HEK293 (cell line): ENCODE results near the gene ITGA7.

Experiments
- AEBP2 ChIP-seq: fragments of 450-650 bp; formaldehyde crosslinking; IDR thresholded peaks from 2 replicates; pipeline ENCODE4 v1.5.1; 2016; ENCODE audit warnings: missing biosample characterization, missing genetic modification characterization, borderline replicate concordance
- HIC1 ChIP-seq: fragments of 450-650 bp; formaldehyde crosslinking; IDR thresholded peaks from 2 replicates; pipeline ENCODE4 v1.5.1; 2016; ENCODE audit warnings: missing biosample characterization, missing genetic modification characterization
- KLF10 ChIP-seq: fragments of 450-650 bp; IDR thresholded peaks from 2 replicates; pipeline ENCODE4 v1.5.1; 2018; ENCODE audit warnings: missing biosample characterization, mild to moderate bottlenecking, missing genetic modification characterization
- KLF16 ChIP-seq: fragments of 450-650 bp; formaldehyde crosslinking; IDR thresholded peaks from 2 replicates; pipeline ENCODE4 v1.5.1; 2017; ENCODE audit warnings: missing biosample characterization, missing genetic modification characterization
- PRDM1 ChIP-seq: fragments of 450-650 bp; formaldehyde crosslinking; IDR thresholded peaks from 2 replicates; pipeline ENCODE4; 2016; ENCODE audit warnings: missing biosample characterization, missing genetic modification characterization
- PRDM6 ChIP-seq: fragments of 450-650 bp; formaldehyde crosslinking; IDR thresholded peaks from 2 replicates; pipeline ENCODE4 v1.5.1; 2017; ENCODE audit warnings: missing biosample characterization, missing genetic modification characterization
- REPIN1 ChIP-seq: fragments of 450-650 bp; formaldehyde crosslinking; IDR thresholded peaks from 2 replicates; pipeline ENCODE4 v1.5.1; 2017; ENCODE audit warnings: missing biosample characterization, missing genetic modification characterization, low read depth
- SP2 ChIP-seq: fragments of 450-650 bp; formaldehyde crosslinking; IDR thresholded peaks from 2 replicates; pipeline ENCODE4 v1.5.1; 2016; ENCODE audit warnings: missing biosample characterization, missing genetic modification characterization
- TRIM28 ChIP-seq: IDR thresholded peaks from 2 replicates; pipeline ENCODE4 v1.6.1; 2011; ENCODE audit warnings: low read length, control low read depth, borderline replicate concordance
- ZBTB7A ChIP-seq: fragments of 450-650 bp; formaldehyde crosslinking; IDR thresholded peaks from 2 replicates; pipeline ENCODE4 v1.5.1; 2016; ENCODE audit warnings: low read depth, missing biosample characterization, missing genetic modification characterization
- ZFHX2 ChIP-seq: fragments of 450-650 bp; formaldehyde crosslinking; conservative IDR thresholded peaks from 2 replicates; pipeline ENCODE4 v1.5.1; 2016; ENCODE audit warnings: missing biosample characterization, missing genetic modification characterization
- ZNF112 ChIP-seq: fragments of 450-650 bp; formaldehyde crosslinking; IDR thresholded peaks from 2 replicates; pipeline ENCODE4 v1.5.0; 2017; ENCODE audit warnings: missing biosample characterization, missing genetic modification characterization
- ZNF132 ChIP-seq: fragments of 450-650 bp; formaldehyde crosslinking; IDR thresholded peaks from 2 replicates; pipeline ENCODE4 v1.5.1; 2017; ENCODE audit warnings: missing biosample characterization, missing genetic modification characterization, borderline replicate concordance
- ZNF239 ChIP-seq: fragments of 450-650 bp; formaldehyde crosslinking; IDR thresholded peaks from 2 replicates; pipeline ENCODE4 v1.5.1; 2016; ENCODE audit warnings: missing biosample characterization, missing genetic modification characterization
- ZNF274 ChIP-seq, 2 experiments: fragments of 200-500 bp in 1 of 2; fragments of 450-650 bp in 1 of 2; sonication (Bioruptor generic) in 1 of 2; formaldehyde crosslinking in 1 of 2; IDR thresholded peaks; 2 replicates each; pipeline versions ENCODE4 v1.5.1 to v1.6.1; 2014 to 2016; ENCODE audit warnings: borderline replicate concordance in 1 of 2, inconsistent platforms in 1 of 2, low read length in 1 of 2, missing biosample characterization in 1 of 2, missing genetic modification characterization in 1 of 2
- ZNF398 ChIP-seq: fragments of 450-650 bp; formaldehyde crosslinking; IDR thresholded peaks from 2 replicates; pipeline ENCODE4 v1.5.1; 2017; ENCODE audit warnings: missing biosample characterization, missing genetic modification characterization
- ZNF423 ChIP-seq: fragments of 450-650 bp; formaldehyde crosslinking; IDR thresholded peaks from 2 replicates; pipeline ENCODE4 v1.5.1; 2016; ENCODE audit warnings: missing biosample characterization, missing genetic modification characterization
- ZNF555 ChIP-seq: fragments of 450-650 bp; formaldehyde crosslinking; conservative IDR thresholded peaks from 2 replicates; pipeline ENCODE4 v1.5.1; 2017; ENCODE audit warnings: missing biosample characterization, mild to moderate bottlenecking, missing genetic modification characterization, inconsistent platforms
- ZNF561 ChIP-seq: fragments of 450-650 bp; IDR thresholded peaks from 2 replicates; pipeline ENCODE4 v1.5.1; 2018; ENCODE audit warnings: missing biosample characterization, missing genetic modification characterization, borderline replicate concordance
- ZNF610 ChIP-seq: fragments of 450-650 bp; formaldehyde crosslinking; IDR thresholded peaks from 2 replicates; pipeline ENCODE4 v1.5.1; 2016; ENCODE audit warnings: missing biosample characterization, missing genetic modification characterization, borderline replicate concordance
- ZNF658 ChIP-seq: fragments of 450-650 bp; formaldehyde crosslinking; IDR thresholded peaks from 2 replicates; pipeline ENCODE4; 2016; ENCODE audit warnings: missing biosample characterization, missing genetic modification characterization
- ZNF707 ChIP-seq: fragments of 450-650 bp; formaldehyde crosslinking; IDR thresholded peaks from 2 replicates; pipeline ENCODE4 v1.5.1; 2016; ENCODE audit warnings: missing biosample characterization, missing genetic modification characterization
- ZNF76 ChIP-seq: fragments of 450-650 bp; formaldehyde crosslinking; IDR thresholded peaks from 2 replicates; pipeline ENCODE4; 2016; ENCODE audit warnings: low read depth, missing biosample characterization, missing genetic modification characterization, borderline replicate concordance
- ZNF776 ChIP-seq: fragments of 450-650 bp; formaldehyde crosslinking; IDR thresholded peaks from 2 replicates; pipeline ENCODE4 v1.5.0; 2017; ENCODE audit warnings: missing biosample characterization, missing genetic modification characterization, borderline replicate concordance
- ZSCAN23 ChIP-seq: fragments of 450-650 bp; formaldehyde crosslinking; IDR thresholded peaks from 2 replicates; pipeline ENCODE4 v1.5.1; 2016; ENCODE audit warnings: missing biosample characterization, missing genetic modification characterization
- ZSCAN30 ChIP-seq: fragments of 450-650 bp; IDR thresholded peaks from 2 replicates; pipeline ENCODE4 v1.5.1; 2018; ENCODE audit warnings: missing biosample characterization, mild to moderate bottlenecking, missing genetic modification characterization, moderate library complexity
- TF ChIP-seq, protein P1 (sequence below): fragments of 450-650 bp; formaldehyde crosslinking; IDR thresholded peaks from 2 replicates; pipeline ENCODE4 v1.5.1; 2016; ENCODE audit warnings: missing biosample characterization, missing genetic modification characterization, low read depth
- TF ChIP-seq, protein P2 (sequence below): fragments of 450-650 bp; formaldehyde crosslinking; IDR thresholded peaks from 2 replicates; pipeline ENCODE4 v1.5.1; 2016; ENCODE audit warnings: missing biosample characterization, missing genetic modification characterization

ITGA7 gene

GRCh38 chr12:55736780-55737580 is 29.3 kb upstream of the ITGA7 start (continued):
- TF ChIP-seq KLF16 (tag by site-specific recombination) (no peak), PRDM6 (tag by site-specific recombination) (no peak), ZNF239 (no peak), REPIN1 (tag by site-specific recombination) (peak; percentile 27; the same call in 1 of the 2 replicates), ZNF555 (no peak), ZNF274 (IDR thresholded peaks at IDR 0.05; ENCODE audit: low read length) (no peak), ZNF274 (tag by site-specific recombination; IDR thresholded peaks at IDR 0.05; ENCODE audit: borderline replicate concordance) (no peak), PRDM1 (tag by site-specific recombination) (peak; percentile 89), ZSCAN30 (tag by site-specific recombination) (peak; percentile 19; the same call in 1 of the 2 replicates), ZFHX2 (no peak), ZNF658 (tag by site-specific recombination) (no peak), SP2 (tag by site-specific recombination) (no peak), ZBTB7A (no peak), ZNF423 (tag by site-specific recombination) (no peak), ZNF610 (no peak), ZNF707 (tag by site-specific recombination) (no peak), ZNF561 (tag by site-specific recombination) (no peak), TRIM28 (no peak), ZSCAN23 (tag by site-specific recombination) (no peak), AEBP2 (tag by site-specific recombination) (no peak), HIC1 (tag by site-specific recombination) (no peak), ZNF398 (tag by site-specific recombination) (no peak), KLF10 (tag by site-specific recombination) (no peak), ZNF76 (tag by site-specific recombination) (no peak), ZNF112 (tag by site-specific recombination) (no peak), ZNF132 (no peak), ZNF776 (tag by site-specific recombination) (no peak)
- TF ChIP-seq, protein P1, sequence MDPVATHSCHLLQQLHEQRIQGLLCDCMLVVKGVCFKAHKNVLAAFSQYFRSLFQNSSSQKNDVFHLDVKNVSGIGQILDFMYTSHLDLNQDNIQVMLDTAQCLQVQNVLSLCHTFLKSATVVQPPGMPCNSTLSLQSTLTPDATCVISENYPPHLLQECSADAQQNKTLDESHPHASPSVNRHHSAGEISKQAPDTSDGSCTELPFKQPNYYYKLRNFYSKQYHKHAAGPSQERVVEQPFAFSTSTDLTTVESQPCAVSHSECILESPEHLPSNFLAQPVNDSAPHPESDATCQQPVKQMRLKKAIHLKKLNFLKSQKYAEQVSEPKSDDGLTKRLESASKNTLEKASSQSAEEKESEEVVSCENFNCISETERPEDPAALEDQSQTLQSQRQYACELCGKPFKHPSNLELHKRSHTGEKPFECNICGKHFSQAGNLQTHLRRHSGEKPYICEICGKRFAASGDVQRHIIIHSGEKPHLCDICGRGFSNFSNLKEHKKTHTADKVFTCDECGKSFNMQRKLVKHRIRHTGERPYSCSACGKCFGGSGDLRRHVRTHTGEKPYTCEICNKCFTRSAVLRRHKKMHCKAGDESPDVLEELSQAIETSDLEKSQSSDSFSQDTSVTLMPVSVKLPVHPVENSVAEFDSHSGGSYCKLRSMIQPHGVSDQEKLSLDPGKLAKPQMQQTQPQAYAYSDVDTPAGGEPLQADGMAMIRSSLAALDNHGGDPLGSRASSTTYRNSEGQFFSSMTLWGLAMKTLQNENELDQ: no peak
- TF ChIP-seq, protein P2, sequence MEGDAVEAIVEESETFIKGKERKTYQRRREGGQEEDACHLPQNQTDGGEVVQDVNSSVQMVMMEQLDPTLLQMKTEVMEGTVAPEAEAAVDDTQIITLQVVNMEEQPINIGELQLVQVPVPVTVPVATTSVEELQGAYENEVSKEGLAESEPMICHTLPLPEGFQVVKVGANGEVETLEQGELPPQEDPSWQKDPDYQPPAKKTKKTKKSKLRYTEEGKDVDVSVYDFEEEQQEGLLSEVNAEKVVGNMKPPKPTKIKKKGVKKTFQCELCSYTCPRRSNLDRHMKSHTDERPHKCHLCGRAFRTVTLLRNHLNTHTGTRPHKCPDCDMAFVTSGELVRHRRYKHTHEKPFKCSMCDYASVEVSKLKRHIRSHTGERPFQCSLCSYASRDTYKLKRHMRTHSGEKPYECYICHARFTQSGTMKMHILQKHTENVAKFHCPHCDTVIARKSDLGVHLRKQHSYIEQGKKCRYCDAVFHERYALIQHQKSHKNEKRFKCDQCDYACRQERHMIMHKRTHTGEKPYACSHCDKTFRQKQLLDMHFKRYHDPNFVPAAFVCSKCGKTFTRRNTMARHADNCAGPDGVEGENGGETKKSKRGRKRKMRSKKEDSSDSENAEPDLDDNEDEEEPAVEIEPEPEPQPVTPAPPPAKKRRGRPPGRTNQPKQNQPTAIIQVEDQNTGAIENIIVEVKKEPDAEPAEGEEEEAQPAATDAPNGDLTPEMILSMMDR (tag by site-specific recombination): peak; percentile 98
